Liver (tissue), 9 donors: ENCODE measurements around the gene GLI1. TPM values are rescaled to one million over a fixed set of nuclear protein-coding genes. Genes with fewer than 3 reads are reported as not detected.

Experiments
- DNase-seq: peaks from one replicate; pipeline ENCODE4 v3.0.0-alpha.2; 2017; ENCODE audit warnings: low spot score
- H3K27ac ChIP-seq, 2 donors: one replicate each; pipeline ENCODE4 v1.7.0; 2013; ENCODE audit warnings: inconsistent platforms in 2 of 2, low read length in 2 of 2, control low read depth in 1 of 2, low read depth in 1 of 2, mild to moderate bottlenecking in 1 of 2
- H3K27me3 ChIP-seq, 4 donors: one replicate each; pipeline versions ENCODE4 v1.6.1 to v1.7.0; 2013; ENCODE audit warnings: low read length in 3 of 4, inconsistent platforms in 1 of 4, mild to moderate bottlenecking in 1 of 4, moderate library complexity in 1 of 4; ENCODE audit not compliant: control insufficient read depth in 4 of 4, insufficient read depth in 4 of 4
- H3K36me3 ChIP-seq, 4 donors: one replicate each; pipeline versions ENCODE4 v1.6.1 to v1.7.0; 2013; ENCODE audit warnings: low read length in 3 of 4, mild to moderate bottlenecking in 3 of 4, low read depth in 1 of 4, moderate library complexity in 1 of 4; ENCODE audit not compliant: control insufficient read depth in 4 of 4, insufficient read depth in 3 of 4
- H3K4me1 ChIP-seq, 4 donors: one replicate each; pipeline versions ENCODE4 v1.6.1 to v1.7.0; 2013; ENCODE audit warnings: low read length in 3 of 4, mild to moderate bottlenecking in 3 of 4, moderate library complexity in 1 of 4; ENCODE audit not compliant: control insufficient read depth in 4 of 4, insufficient read depth in 4 of 4
- H3K4me3 ChIP-seq, 3 donors: one replicate each; pipeline versions ENCODE4 v1.6.1 to v1.7.0; 2013; ENCODE audit warnings: low read length in 3 of 3, control low read depth in 1 of 3, low read depth in 1 of 3, mild to moderate bottlenecking in 1 of 3
- H3K9ac ChIP-seq, 2 donors: one replicate each; pipeline ENCODE4 v1.7.0; 2013; ENCODE audit warnings: low read length in 2 of 2, mild to moderate bottlenecking in 2 of 2, moderate library complexity in 2 of 2, control low read depth in 1 of 2, low read depth in 1 of 2
- H3K9me3 ChIP-seq, 4 donors: one replicate each; pipeline versions ENCODE4 v1.6.1 to v1.7.0; 2013; ENCODE audit warnings: low read length in 3 of 4; ENCODE audit not compliant: control insufficient read depth in 4 of 4
- ATF3 ChIP-seq: IDR thresholded peaks from 2 replicates; pipeline ENCODE4 v1.6.1; 2016; ENCODE audit warnings: antibody characterized with exemption
- CTCF ChIP-seq: fragments of 150-350 bp; IDR thresholded peaks from 2 replicates; pipeline ENCODE4 v1.5.1; 2017; ENCODE audit warnings: improper control_type of control experiment, low read depth, low read length; ENCODE audit not compliant: missing input control
- EGR1 ChIP-seq, 2 donors: IDR thresholded peaks; 2 replicates each; pipeline ENCODE4 v1.6.1; 2016 to 2018; ENCODE audit warnings: antibody characterized with exemption in 2 of 2, low read depth in 2 of 2
- FOXA1 ChIP-seq: IDR thresholded peaks from 2 replicates; pipeline ENCODE4 v1.6.1; 2016; ENCODE audit warnings: antibody characterized with exemption
- FOXA2 ChIP-seq: IDR thresholded peaks from 2 replicates; pipeline ENCODE4 v1.6.1; 2016; ENCODE audit warnings: antibody characterized with exemption
- GABPA ChIP-seq, 2 donors: IDR thresholded peaks in 1 of 2; conservative IDR thresholded peaks in 1 of 2; 2 replicates each; pipeline ENCODE4 v1.6.1; 2016; ENCODE audit warnings: antibody characterized with exemption in 2 of 2, mild to moderate bottlenecking in 1 of 2, moderate library complexity in 1 of 2
- HNF4A ChIP-seq, 2 donors: conservative IDR thresholded peaks; 2 replicates each; pipeline ENCODE4 v1.6.1; 2016; ENCODE audit warnings: antibody characterized with exemption in 2 of 2, mild to moderate bottlenecking in 2 of 2
- HNF4G ChIP-seq: IDR thresholded peaks from 2 replicates; pipeline ENCODE4 v1.6.1; 2016; ENCODE audit warnings: antibody characterized with exemption
- JUND ChIP-seq, 2 donors: IDR thresholded peaks; 2 replicates each; pipeline ENCODE4 v1.6.1; 2016; ENCODE audit warnings: antibody characterized with exemption in 2 of 2
- MAX ChIP-seq: IDR thresholded peaks from 2 replicates; pipeline ENCODE4 v1.6.1; 2016; ENCODE audit warnings: antibody characterized with exemption
- NR2F2 ChIP-seq: IDR thresholded peaks from 2 replicates; pipeline ENCODE4 v1.6.1; 2016; ENCODE audit warnings: antibody characterized with exemption
- RAD21 ChIP-seq, 2 donors: IDR thresholded peaks; 2 replicates each; pipeline ENCODE4 v1.6.1; 2016; ENCODE audit warnings: antibody characterized with exemption in 2 of 2, mild to moderate bottlenecking in 2 of 2
- REST ChIP-seq: IDR thresholded peaks from 2 replicates; pipeline ENCODE4 v1.6.1; 2016; ENCODE audit warnings: antibody characterized with exemption, mild to moderate bottlenecking
- RXRA ChIP-seq, 2 donors: IDR thresholded peaks; 2 replicates each; pipeline ENCODE4 v1.6.1; 2017 to 2018; ENCODE audit warnings: antibody characterized with exemption in 2 of 2, mild to moderate bottlenecking in 1 of 2
- SP1 ChIP-seq: IDR thresholded peaks from 2 replicates; pipeline ENCODE4 v1.6.1; 2018; ENCODE audit warnings: antibody characterized with exemption, mild to moderate bottlenecking
- TAF1 ChIP-seq: conservative IDR thresholded peaks from 2 replicates; pipeline ENCODE4 v1.6.1; 2016; ENCODE audit warnings: antibody characterized with exemption, mild to moderate bottlenecking
- YY1 ChIP-seq: IDR thresholded peaks from 2 replicates; pipeline ENCODE4 v1.6.1; 2016; ENCODE audit warnings: antibody characterized with exemption, mild to moderate bottlenecking
- ZBTB33 ChIP-seq: IDR thresholded peaks from 2 replicates; pipeline ENCODE4 v1.6.1; 2016; ENCODE audit warnings: antibody characterized with exemption
- WGBS: extraction: QIAGEN DNeasy Blood & Tissue Kit; methylation state at CpG from one replicate; pipeline ENCODE4 v1.1.7; 2013; 5-methylcytosine and 5-hydroxymethylcytosine counted together
- polyA plus RNA-seq, 2 donors: library from polyadenylated mRNA; stranded (reverse) in 1 of 2; unstranded in 1 of 2; fragments of 200-250 nt in 1 of 2; fragments of >200 nt in 1 of 2; fragmentation: Nextera tagmentation in 1 of 2; extraction: Ambion mirVana in 1 of 2; gene quantifications; one replicate each; pipeline versions ENCODE4 v1.2.1 to v1.2.3, GENCODE V29; 2013 to 2015
- total RNA-seq, 2 donors: library from RNA; depleted of rRNA; stranded (reverse); fragments of >200 nt; gene quantifications; one replicate each; pipeline ENCODE4 v1.2.3, GENCODE V29; 2014
- donor health status: healthy.
- donor health status: healthy.
- donor health status: healthy.
- donor health status: healthy.
- donor health status: healthy.

The GLI1 gene
- total and polyA plus RNA-seq, 4 donors = 0.09 to 0.44 (median 0.24) TPM

GRCh38 chr12:57460468-57460784 is 841 bp downstream of the GLI1 start:
- WGBS = 2% methylated on average over 6 of the region's 6 CpGs
- TF ChIP-seq SP1 (no peak), HNF4A (conservative IDR thresholded peaks at IDR 0.05) (peak in 1 of 2 donors; percentile 17)
- Histone ChIP-seq H3K27ac (no peak overlapping the region), H3K4me1 (peaks cover 7 to 38% (median 20%) of the 10 kb centered on the region in 4 donors), H3K9me3 (no peaks in the 10 kb centered on the region), H3K36me3 (no peaks in the 10 kb centered on the region), H3K9ac (no peak overlapping the region), H3K4me3 (peak overlapping the region in 1 of 3 donors; percentile 67), H3K27me3 (no peaks in the 10 kb centered on the region)
- DNase-seq = no peak

GRCh38 chr12:57460841-57461275 is 1.3 kb downstream of the GLI1 start:
- H3K9me3 ChIP-seq = no peaks in the 10 kb centered on the region
- TF ChIP-seq CTCF = no peak
- no peak for TF ChIP-seq JUND (IDR thresholded peaks at IDR 0.05)
- no peak for TF ChIP-seq HNF4A (conservative IDR thresholded peaks at IDR 0.05)
- no peak for TF ChIP-seq FOXA2
- no peak for TF ChIP-seq YY1
- TF ChIP-seq REST = no peak
- no peak for TF ChIP-seq FOXA1
- no peak for TF ChIP-seq ATF3
- TF ChIP-seq GABPA (IDR thresholded peaks at IDR 0.05 in 1 of 2, conservative IDR thresholded peaks at IDR 0.05 in 1 of 2) = no peak
- no peak for TF ChIP-seq ZBTB33
- no peak for TF ChIP-seq RAD21 (IDR thresholded peaks at IDR 0.05)
- TF ChIP-seq TAF1 = no peak
- no peak for TF ChIP-seq RXRA (IDR thresholded peaks at IDR 0.05)
- no peak for TF ChIP-seq NR2F2
- no peak for TF ChIP-seq HNF4G
- TF ChIP-seq SP1 = no peak
- no peak for TF ChIP-seq EGR1 (IDR thresholded peaks at IDR 0.05; ENCODE audit: low read depth in 2 of 2)
- TF ChIP-seq MAX = no peak
- H3K27ac ChIP-seq = no peak overlapping the region
- H3K9ac ChIP-seq = no peak overlapping the region
- H3K36me3 ChIP-seq = no peaks in the 10 kb centered on the region
- peak overlapping the region in 1 of 3 donors; percentile 55 for H3K4me3 ChIP-seq
- no peak for DNase-seq
- WGBS = 2% methylated on average over 19 of the region's 19 CpGs
- H3K27me3 ChIP-seq = no peaks in the 10 kb centered on the region
- peaks cover 7 to 38% (median 20%) of the 10 kb centered on the region in 4 donors for H3K4me1 ChIP-seq
